Ishikawa (cell line): ENCODE measurements around the gene MSANTD1.

ENCODE experiments used
- CEBPB ChIP-seq: IDR thresholded peaks from 2 replicates; pipeline ENCODE4 v1.6.1; 2012
- CREB1 ChIP-seq: IDR thresholded peaks from 2 replicates; pipeline ENCODE4 v1.6.1; 2012; ENCODE audit warnings: low read depth
- EGR1 ChIP-seq: IDR thresholded peaks from 2 replicates; pipeline ENCODE4 v1.6.1; 2012
- EP300 ChIP-seq: IDR thresholded peaks from 2 replicates; pipeline ENCODE4 v1.6.1; 2012; ENCODE audit warnings: borderline replicate concordance
- FOXM1 ChIP-seq: IDR thresholded peaks from 2 replicates; pipeline ENCODE4 v1.6.1; 2012; ENCODE audit warnings: low read depth, borderline replicate concordance
- NFIC ChIP-seq: IDR thresholded peaks from 2 replicates; pipeline ENCODE4 v1.6.1; 2012
- RAD21 ChIP-seq: IDR thresholded peaks from 2 replicates; pipeline ENCODE4 v1.6.1; 2012; ENCODE audit warnings: low read depth
- TAF1 ChIP-seq: IDR thresholded peaks from 2 replicates; pipeline ENCODE4 v1.6.1; 2012; ENCODE audit warnings: low read depth, mild to moderate bottlenecking
- TCF12 ChIP-seq: IDR thresholded peaks from 2 replicates; pipeline ENCODE4 v1.6.1; 2012; ENCODE audit warnings: low read depth
- TEAD4 ChIP-seq: IDR thresholded peaks from 2 replicates; pipeline ENCODE4 v1.6.1; 2012
- YY1 ChIP-seq: IDR thresholded peaks from 2 replicates; pipeline ENCODE4 v1.6.1; 2012; ENCODE audit warnings: low read depth
- ZBTB7A ChIP-seq: IDR thresholded peaks from 2 replicates; pipeline ENCODE4 v1.6.1; 2012; ENCODE audit warnings: low read depth
- TF ChIP-seq, protein P1 (sequence below): IDR thresholded peaks from 2 replicates; pipeline ENCODE4 v1.6.1; 2012; ENCODE audit warnings: low read depth, mild to moderate bottlenecking
- TF ChIP-seq, protein P2 (sequence below): IDR thresholded peaks from 2 replicates; pipeline ENCODE4 v1.6.1; 2012
- TF ChIP-seq, protein P3 (sequence below): IDR thresholded peaks from 2 replicates; pipeline ENCODE4 v1.6.1; 2012

MSANTD1 gene

DNA sequence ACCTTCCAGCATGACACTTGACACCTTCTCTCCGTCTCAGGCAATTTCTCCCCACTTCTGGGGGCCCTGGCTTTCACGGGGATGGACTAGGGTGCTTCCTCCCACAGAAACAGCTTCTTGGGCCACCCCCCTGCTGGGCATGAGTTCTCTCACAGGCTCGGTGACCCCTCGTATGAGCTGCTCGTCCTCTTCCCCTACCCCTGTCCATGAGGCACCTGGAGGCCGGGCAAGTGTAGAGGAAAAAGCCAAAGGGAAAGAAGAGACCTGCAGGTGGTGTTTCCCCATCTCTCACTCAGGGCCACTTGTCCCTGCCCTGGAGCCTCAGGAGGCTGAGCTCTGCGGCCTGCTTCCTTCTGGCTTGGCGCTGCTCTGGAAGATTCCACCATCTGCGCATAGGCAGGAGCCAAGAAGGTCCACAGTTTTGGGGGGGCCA lies 41.9 kb downstream of the MSANTD1 start:
- TF ChIP-seq ZBTB7A, result no peak
- TF ChIP-seq, protein P1, sequence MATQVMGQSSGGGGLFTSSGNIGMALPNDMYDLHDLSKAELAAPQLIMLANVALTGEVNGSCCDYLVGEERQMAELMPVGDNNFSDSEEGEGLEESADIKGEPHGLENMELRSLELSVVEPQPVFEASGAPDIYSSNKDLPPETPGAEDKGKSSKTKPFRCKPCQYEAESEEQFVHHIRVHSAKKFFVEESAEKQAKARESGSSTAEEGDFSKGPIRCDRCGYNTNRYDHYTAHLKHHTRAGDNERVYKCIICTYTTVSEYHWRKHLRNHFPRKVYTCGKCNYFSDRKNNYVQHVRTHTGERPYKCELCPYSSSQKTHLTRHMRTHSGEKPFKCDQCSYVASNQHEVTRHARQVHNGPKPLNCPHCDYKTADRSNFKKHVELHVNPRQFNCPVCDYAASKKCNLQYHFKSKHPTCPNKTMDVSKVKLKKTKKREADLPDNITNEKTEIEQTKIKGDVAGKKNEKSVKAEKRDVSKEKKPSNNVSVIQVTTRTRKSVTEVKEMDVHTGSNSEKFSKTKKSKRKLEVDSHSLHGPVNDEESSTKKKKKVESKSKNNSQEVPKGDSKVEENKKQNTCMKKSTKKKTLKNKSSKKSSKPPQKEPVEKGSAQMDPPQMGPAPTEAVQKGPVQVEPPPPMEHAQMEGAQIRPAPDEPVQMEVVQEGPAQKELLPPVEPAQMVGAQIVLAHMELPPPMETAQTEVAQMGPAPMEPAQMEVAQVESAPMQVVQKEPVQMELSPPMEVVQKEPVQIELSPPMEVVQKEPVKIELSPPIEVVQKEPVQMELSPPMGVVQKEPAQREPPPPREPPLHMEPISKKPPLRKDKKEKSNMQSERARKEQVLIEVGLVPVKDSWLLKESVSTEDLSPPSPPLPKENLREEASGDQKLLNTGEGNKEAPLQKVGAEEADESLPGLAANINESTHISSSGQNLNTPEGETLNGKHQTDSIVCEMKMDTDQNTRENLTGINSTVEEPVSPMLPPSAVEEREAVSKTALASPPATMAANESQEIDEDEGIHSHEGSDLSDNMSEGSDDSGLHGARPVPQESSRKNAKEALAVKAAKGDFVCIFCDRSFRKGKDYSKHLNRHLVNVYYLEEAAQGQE, result no peak
- no peak for TF ChIP-seq EGR1
- TF ChIP-seq, protein P2, sequence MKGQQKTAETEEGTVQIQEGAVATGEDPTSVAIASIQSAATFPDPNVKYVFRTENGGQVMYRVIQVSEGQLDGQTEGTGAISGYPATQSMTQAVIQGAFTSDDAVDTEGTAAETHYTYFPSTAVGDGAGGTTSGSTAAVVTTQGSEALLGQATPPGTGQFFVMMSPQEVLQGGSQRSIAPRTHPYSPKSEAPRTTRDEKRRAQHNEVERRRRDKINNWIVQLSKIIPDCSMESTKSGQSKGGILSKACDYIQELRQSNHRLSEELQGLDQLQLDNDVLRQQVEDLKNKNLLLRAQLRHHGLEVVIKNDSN, result no peak
- no peak for TF ChIP-seq NFIC
- no peak for TF ChIP-seq EP300
- TF ChIP-seq CREB1, result no peak
- TF ChIP-seq CEBPB, result no peak
- no peak for TF ChIP-seq TCF12
- no peak for TF ChIP-seq TAF1
- TF ChIP-seq FOXM1, result no peak
- TF ChIP-seq, protein P3, sequence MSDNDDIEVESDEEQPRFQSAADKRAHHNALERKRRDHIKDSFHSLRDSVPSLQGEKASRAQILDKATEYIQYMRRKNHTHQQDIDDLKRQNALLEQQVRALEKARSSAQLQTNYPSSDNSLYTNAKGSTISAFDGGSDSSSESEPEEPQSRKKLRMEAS, result no peak
- no peak for TF ChIP-seq RAD21
- TF ChIP-seq TEAD4, result no peak
- TF ChIP-seq YY1, result no peak

DNA sequence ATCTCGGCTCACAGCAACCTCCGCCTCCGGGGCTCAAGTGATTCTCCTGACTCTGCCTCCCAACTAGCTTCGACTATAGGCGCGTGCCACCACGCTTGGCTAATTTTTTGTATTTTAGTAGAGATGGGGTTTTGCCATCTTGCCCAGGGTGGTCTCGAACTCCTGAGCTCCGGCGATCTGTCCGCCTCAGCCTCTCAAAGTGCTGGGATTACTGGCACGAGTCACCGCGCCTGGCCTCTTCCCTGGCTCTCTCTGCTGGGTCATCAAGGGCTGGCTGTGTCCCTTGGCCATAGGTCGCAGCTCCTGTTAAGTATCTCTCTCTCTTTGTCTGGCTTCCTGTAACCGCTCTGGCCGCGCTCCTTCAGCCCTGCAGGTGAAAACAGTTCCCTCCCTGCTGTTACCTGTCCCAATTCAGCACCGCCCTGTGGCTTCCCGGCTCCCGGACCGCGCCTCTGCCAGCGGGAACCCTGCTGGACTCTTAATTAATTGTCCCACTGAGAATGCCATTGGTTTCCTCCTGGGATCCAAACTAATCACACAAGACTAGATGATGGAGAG lies 42.5 kb downstream of the MSANTD1 start:
- TF ChIP-seq FOXM1, result no peak
- TF ChIP-seq ZBTB7A, result no peak
- TF ChIP-seq NFIC, result peak; percentile 80
- TF ChIP-seq TCF12, result 0 out of 2 replicates have a peak, but pooled peaks have one; percentile 54
- 0 out of 2 replicates have a peak, but pooled peaks have one; percentile 14 for TF ChIP-seq TEAD4

DNA sequence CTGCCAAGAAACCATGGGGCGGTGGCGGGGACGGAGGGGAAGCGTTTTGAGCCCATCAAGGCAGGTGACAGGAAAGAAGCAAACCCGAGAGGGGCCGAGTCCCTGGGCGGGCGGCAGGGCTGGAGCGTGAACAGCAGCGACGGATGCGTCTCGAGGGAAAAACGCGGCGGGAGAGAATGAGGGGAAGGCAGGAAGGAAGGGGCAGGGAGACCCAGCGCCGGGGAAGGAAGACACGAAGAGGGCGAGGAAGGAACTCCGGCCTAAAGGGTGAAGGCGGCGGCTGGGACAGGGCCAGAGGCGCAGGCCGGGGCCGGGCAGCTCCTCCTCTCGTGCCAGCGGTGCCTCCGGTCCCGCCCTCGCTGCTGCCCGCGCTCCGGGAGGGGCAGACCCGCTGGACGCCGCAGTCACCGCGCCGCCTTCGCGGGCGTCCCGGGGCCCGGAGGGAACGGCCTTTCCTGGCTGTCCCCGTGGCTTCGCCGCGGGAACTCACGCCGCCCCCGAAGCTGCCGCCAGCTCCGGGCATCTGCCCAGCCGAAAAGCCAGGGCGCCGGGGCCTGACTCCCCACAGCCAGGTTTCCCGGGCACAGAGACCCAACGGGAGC lies 43.1 kb downstream of the MSANTD1 start:
- TF ChIP-seq YY1 (no peak), ZBTB7A (peak; percentile 56; the same call in 1 of the 2 replicates)
- TF ChIP-seq, protein P2, result no peak
- TF ChIP-seq, protein P3, result peak; percentile 41; the same call in 1 of the 2 replicates

DNA sequence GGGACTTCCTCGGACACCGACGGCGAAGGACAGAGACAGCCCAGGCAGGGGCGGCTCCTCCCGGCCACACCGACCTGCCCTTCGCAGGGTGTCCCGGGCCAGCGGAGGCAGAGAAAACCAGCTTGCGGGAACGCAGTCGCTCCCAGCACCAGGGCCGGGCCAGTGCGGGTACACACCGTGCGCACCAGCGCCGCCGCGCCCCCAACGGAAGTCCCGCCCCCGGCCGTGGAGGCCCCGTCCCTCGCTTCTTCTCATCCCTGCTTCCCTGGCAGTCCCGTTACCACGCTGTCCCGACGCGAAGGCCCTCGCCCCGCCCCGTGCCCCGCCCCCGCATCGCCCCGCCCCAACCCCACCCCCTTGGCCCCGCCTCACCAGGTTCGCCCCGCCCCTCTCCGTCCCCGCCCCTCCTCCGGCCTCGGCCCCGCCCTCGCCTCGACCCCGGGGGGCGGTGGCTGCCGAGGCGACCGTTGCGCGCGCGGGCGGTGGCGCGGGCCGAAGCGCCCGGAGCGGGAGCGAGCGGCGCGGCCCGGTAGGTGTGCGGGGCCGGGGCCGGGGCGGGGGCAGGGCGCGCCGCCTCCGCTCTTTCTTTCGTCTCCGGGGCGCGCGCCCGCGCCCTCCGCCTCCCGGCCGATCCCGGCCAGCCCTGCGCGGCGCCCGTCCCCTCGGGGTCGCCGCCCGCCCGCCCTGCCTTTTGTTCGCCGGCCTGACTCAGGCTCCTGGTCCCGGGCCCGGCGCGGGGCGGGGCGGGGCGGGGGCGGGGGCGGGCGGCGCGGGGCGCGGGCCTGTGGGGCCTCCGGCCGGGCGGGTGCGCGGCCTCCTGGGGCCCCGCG lies 43.8 kb downstream of the MSANTD1 start, which contains the start of gene RGS12:
Gene RGS12 (plus strand): TSS at position 451 of the 830 bp plus-strand sequence. CDS start 23,150 bp downstream, outside the sequence.
- TF ChIP-seq, protein P3, result peak; percentile 64
- 0 out of 2 replicates have a peak, but pooled peaks have one; percentile 19 for TF ChIP-seq EP300
- TF ChIP-seq, protein P2, result no peak
- no peak for TF ChIP-seq YY1
- 0 out of 2 replicates have a peak, but pooled peaks have one; percentile 16 for TF ChIP-seq EGR1
- TF ChIP-seq, protein P1, result no peak
- no peak for TF ChIP-seq ZBTB7A
- no peak for TF ChIP-seq CEBPB
- no peak for TF ChIP-seq TCF12
- TF ChIP-seq TAF1, result no peak
- no peak for TF ChIP-seq NFIC
- no peak for TF ChIP-seq FOXM1
- TF ChIP-seq RAD21, result no peak
- TF ChIP-seq CREB1, result no peak
- TF ChIP-seq TEAD4, result no peak
